GM12891 (cell line): ENCODE results near the gene SCN4B.

ENCODE experiments used
- DNase-seq: peaks from one replicate; pipeline ENCODE4 v3.0.0; 2011; ENCODE audit warnings: low spot score; ENCODE audit not compliant: insufficient read length
- FAIRE-seq: peaks from 2 replicates; lab custom pipeline; 2011; peaks lifted over from hg19 to GRCh38; lab: Jason Lieb, UNC
- PAX5 ChIP-seq: IDR thresholded peaks from 2 replicates; pipeline ENCODE4 v1.6.1; 2011; ENCODE audit warnings: low read length, moderate library complexity, mild to moderate bottlenecking; ENCODE audit not compliant: insufficient read depth, severe bottlenecking
- POLR2A ChIP-seq: IDR thresholded peaks from 2 replicates; pipeline ENCODE4 v1.6.1; 2011; ENCODE audit warnings: low read depth, low read length, control low read depth
- POLR2AphosphoS5 ChIP-seq: IDR thresholded peaks from 2 replicates; pipeline ENCODE4 v1.6.1; 2011; ENCODE audit warnings: low read depth, low read length, control low read depth
- POU2F2 ChIP-seq: IDR thresholded peaks from 2 replicates; pipeline ENCODE4 v1.6.1; 2011; ENCODE audit warnings: low read depth, mild to moderate bottlenecking, control low read depth, low read length, moderate library complexity
- SPI1 ChIP-seq: IDR thresholded peaks from 2 replicates; pipeline ENCODE4 v1.6.1; 2011; ENCODE audit warnings: low read depth, low read length, control low read depth
- TAF1 ChIP-seq: IDR thresholded peaks from 2 replicates; pipeline ENCODE4 v1.6.1; 2011; ENCODE audit warnings: low read depth, low read length, control low read depth

The SCN4B gene

DNA sequence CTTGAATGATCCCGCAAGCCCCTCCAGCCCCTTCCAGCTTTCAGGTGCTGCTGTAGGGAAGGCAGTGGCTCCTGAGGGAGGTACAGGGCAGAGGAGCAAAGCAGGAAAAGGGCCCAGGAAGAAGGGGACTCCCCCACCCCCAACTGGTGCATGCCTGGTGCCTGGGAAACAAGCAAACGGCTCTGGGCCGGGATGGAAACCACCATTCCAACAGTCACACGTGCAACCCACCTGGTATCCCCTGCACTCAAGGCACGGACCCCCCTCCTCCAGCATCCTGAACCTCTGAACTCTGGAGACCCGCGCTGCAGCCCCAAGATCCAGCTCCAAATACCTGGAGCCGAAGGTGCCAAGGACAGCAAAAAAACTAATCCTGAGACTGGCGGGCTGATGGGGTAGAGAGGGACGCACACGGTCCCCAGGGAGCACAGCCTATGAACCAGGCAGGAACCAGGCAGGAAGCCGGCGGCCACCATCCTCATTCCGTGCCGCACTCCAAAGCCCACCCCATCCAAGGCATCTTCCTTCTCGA is 537 bp downstream of the SCN4B start:
- FAIRE-seq (no peak), DNase-seq (no peak)
- TF ChIP-seq SPI1, result no peak
- TF ChIP-seq PAX5, result no peak
- TF ChIP-seq POU2F2, result no peak
- no peak for TF ChIP-seq TAF1
- TF ChIP-seq POLR2AphosphoS5, result no peak
- no peak for TF ChIP-seq POLR2A

DNA sequence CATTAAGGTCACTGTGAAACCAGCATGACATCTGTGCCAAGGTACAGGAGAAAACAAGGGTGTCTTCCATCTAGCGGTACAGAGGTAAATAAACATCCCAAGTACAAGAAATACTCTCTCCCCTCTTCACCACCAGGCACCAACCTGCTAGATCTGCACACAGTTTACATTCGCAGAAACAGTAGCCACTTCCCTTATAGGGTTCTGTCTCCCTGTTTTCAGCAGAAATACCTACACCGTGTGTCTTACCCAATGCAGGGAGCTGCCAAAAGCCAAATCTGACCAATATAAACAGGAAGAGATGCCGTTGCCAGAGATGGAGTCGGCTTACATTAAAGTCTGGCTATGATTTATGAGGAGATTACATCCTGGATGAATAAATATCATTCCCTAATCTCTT is 1.2 kb downstream of the SCN4B start:
- FAIRE-seq (no peak), DNase-seq (no peak)
- no peak for TF ChIP-seq SPI1
- no peak for TF ChIP-seq POU2F2
- TF ChIP-seq POLR2AphosphoS5, result no peak
- no peak for TF ChIP-seq POLR2A
- no peak for TF ChIP-seq TAF1
- no peak for TF ChIP-seq PAX5

DNA sequence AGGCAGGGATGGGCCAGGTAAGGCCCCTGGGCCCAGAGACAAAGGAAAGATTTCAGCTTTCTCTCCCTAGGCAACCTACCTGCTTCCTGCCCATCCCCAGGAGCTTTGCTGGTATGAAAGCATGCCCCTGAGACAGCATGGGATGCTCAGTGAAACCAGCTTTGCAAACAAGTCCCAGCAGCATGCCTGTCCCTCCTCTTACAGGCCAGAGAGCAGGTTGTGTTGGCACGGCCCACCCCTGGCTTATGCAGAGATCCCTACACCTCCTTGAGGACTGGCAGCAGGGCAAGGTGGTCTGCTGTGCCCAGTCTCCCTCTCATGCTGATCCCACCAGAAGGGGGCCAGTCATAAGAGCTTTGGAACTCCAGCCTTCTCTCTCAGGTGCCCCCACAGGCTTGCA is 3.1 kb downstream of the SCN4B start:
- no peak for TF ChIP-seq POU2F2
- TF ChIP-seq POLR2AphosphoS5, result no peak
- no peak for TF ChIP-seq POLR2A
- TF ChIP-seq PAX5, result no peak
- no peak for TF ChIP-seq TAF1
- no peak for TF ChIP-seq SPI1
- DNase-seq, result no peak
- FAIRE-seq, result no peak

DNA sequence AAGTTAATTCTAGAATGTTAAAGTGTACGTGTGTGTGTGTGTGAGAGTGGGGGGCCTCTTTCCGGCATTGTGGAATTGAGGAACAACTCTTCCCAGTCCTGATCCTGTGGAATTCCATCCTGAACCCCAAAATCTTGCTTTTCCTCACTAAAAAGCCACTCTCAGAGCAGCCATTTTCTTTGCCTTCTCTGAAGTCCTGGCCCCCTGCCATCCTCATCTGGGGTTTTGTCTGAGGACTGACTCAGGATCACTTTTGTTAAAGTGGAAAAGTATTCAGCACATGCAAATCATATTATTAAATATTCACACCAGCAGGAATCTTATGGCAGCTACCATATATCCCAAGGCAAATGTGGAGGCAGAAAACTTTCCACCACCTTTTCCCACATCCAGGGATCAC is 3.8 kb downstream of the SCN4B start:
- no peak for FAIRE-seq
- TF ChIP-seq PAX5 (no peak), SPI1 (no peak), POLR2AphosphoS5 (no peak), POLR2A (no peak), TAF1 (no peak), POU2F2 (no peak)
- no peak for DNase-seq

DNA sequence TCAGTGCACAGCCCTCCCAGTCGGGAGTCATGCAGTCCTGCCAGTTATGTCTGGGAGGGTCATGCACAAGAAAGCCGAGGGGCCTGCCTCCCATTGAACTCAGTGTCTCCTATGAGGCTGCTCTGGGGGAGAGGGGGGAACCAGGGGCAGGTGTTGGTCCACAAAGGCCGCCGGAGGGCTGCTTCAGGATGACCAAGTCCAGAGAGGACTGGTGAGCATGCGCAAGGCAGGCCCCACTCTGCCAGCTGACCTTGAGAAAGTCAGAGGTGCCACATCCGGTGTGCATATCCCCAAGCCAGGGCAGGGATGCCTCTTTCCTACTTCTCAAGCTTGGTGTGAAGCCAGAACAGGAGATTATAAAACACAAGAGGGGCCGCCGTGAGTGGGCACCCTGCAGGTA is 4.4 kb downstream of the SCN4B start:
- DNase-seq (no peak), FAIRE-seq (no peak)
- TF ChIP-seq PAX5 (no peak), POU2F2 (no peak), POLR2AphosphoS5 (no peak), SPI1 (no peak), POLR2A (no peak), TAF1 (no peak)

DNA sequence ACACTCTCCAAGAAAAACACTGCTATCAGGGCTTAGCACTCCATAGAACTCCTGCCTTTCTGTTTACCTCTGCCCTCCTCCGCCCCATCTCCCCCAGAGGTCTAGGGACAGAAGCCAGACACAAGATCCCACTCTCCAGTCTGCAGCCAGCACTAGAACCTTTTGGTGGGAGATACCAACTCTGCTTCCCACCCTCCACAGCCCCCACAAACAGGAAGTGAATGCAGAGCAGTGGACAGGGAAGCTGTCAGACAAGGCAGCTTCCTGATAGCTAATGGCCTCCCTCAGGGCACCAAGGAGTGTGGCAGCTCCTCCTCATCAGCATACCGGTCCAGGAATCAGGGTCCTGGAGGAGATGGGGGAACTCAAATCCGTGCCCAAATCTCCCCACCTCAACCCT is 5.1 kb downstream of the SCN4B start:
- DNase-seq, result no peak
- no peak for FAIRE-seq

DNA sequence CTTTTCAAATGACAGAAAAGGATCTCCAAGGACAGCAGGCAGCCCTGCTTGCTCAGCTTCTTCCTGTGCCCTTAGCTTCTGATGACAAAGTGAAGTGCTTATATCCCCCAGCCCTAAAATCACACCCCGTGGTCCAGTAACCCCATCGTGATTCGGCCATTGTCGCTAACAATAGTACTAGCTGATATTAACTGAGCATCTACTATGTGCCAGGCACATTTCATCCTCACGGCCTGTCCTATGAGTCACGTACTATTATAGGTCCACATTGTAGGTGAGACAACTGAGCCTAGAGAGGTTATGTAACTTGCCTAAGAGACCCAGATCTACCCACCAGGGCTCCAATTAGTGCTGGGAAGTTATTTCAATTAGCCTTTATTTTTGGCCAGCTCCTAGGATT is 6.1 kb downstream of the SCN4B start:
- no peak for TF ChIP-seq PAX5
- FAIRE-seq (no peak), DNase-seq (no peak)

More for the DNA sequence above, 5.1 kb downstream of the SCN4B start:
- TF ChIP-seq POU2F2 (no peak), TAF1 (no peak), SPI1 (no peak), POLR2A (no peak), POLR2AphosphoS5 (no peak), PAX5 (no peak)

DNA sequence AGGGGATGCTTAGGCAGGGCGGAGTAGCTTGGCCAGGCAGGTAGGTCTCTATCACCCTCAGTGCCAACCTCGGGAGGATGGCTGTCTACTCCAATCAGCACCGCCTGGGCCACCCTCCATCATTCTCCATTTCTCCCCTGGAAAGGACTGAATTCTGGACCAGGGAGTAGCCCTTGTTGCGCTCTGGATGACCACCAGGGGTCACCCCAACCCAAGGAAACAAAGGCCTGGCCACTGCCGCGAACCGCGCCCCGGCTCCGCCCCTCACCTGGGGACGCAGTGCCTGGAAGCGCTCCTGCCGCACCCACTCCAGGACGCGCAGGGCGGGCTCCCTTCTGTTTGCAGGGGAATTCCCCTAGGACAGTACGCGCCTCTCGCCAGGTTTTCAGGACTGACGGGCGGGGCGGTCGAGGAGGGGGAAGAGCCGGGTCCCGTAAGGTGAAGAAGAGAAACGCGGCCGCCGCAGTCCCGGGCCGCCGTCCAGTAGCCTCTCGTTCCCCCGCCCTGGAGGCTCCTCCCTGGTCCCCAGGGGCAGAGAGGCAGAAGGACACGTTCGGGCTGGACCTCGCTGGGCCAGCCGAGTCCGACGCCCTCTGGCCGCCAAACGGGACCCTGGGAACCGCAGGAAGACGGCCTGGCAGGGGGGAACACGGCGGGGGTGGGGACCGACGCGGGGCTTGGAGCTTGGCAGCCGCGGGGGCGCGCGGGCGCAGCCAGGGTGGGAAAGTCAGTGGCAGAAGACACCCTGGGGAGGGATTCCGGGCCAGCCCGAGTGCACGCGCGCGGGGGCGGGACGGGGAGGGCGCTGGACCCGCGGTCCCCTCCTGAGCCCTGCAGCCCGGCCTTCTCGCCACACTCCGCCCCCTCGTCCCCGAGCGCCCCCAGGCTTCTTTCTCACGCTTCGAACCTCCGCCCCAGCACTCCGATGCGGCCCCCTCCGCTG is 7.1 kb downstream of the SCN4B start:
- peak; percentile 93 for FAIRE-seq

DNA sequence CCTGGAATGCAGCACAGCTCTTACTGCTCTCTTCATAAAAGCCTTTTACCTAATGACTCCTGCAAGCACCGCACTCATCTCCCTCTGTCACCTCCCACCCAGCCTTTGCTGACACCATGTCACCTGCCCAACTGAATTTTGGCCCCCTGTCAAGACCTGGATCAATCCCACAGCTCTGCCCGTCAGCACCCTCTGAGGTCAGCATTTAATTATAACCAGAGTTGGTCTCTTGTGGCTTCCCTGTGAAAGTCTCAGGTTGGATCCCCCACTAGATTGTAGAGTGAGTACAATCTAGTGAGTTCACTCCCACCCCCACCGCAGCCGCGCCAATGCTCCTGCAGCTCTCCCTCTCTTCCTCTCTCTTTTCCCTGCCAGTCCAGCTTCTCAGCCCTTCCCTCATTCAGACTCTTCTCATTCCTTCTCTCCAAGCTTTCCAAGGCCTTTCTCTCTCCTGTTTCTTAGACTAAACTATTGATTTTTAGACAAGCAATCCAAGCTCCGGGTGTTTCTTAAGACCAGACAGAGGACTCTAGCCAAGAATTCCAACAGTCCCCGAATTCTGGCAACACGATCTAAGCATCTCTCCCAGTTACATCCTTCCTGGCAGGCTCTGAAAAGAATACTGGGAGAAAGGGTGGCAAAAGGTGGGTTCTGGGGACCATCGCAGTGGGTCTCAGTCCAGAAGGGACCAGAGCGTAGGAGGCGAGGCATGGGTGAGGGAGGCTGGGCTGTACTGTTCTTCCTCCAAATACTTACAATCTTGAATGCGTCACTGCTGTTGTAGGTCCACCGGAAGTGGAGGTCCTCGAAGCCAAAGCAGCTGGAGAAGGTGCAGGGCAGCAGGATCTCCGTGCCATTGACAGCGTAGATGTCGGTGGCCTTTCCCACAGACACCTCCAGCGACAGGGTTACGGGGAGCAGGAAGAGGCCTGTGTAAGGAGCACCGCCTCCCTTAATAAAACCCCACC is 8.0 kb downstream of the SCN4B start:
- DNase-seq, result no peak
- TF ChIP-seq POU2F2 (no peak), POLR2A (no peak), TAF1 (no peak), PAX5 (no peak), POLR2AphosphoS5 (no peak), SPI1 (no peak)
- FAIRE-seq, result no peak

More for the DNA sequence above, 7.1 kb downstream of the SCN4B start:
- peak; percentile 97 for DNase-seq
- TF ChIP-seq PAX5 (no peak), TAF1 (no peak), POLR2AphosphoS5 (no peak), SPI1 (no peak)
